ENCODE measurements around the gene ANKMY1. TPM values are rescaled to one million over a fixed set of nuclear protein-coding genes. Genes with fewer than 3 reads are reported as not detected.
A peak's percentile ranks its signal among the peaks of the same experiment; 100 is the strongest.

ANKMY1 gene
- total RNA-seq, 2 experiments from 2014 or later: 25.7 to 26.2 TPM

DNA sequence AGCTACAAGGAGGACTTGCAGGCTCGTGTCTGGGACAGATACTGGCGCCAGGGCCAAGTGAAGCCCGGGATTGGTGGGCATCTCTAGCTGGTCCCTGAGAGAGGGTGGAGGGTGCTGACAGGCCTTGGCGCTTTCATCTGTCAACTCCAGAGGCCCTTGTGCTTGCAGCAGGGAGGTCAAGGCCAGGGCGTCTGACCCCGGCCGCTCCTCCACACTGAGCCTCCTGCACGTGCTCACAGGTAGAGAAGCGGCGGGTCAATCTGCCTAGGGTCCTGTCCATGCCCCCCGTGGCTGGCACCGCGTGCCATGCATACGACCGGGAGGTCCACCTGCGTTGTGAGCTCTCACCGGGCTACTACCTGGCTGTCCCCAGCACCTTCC lies 38.3 kb upstream of the ANKMY1 start:
- peaks cover 81% of the 10 kb centered on the region for H3K36me3 ChIP-seq (ENCODE audit: insufficient read depth, low read length)
- TF ChIP-seq, protein P1, sequence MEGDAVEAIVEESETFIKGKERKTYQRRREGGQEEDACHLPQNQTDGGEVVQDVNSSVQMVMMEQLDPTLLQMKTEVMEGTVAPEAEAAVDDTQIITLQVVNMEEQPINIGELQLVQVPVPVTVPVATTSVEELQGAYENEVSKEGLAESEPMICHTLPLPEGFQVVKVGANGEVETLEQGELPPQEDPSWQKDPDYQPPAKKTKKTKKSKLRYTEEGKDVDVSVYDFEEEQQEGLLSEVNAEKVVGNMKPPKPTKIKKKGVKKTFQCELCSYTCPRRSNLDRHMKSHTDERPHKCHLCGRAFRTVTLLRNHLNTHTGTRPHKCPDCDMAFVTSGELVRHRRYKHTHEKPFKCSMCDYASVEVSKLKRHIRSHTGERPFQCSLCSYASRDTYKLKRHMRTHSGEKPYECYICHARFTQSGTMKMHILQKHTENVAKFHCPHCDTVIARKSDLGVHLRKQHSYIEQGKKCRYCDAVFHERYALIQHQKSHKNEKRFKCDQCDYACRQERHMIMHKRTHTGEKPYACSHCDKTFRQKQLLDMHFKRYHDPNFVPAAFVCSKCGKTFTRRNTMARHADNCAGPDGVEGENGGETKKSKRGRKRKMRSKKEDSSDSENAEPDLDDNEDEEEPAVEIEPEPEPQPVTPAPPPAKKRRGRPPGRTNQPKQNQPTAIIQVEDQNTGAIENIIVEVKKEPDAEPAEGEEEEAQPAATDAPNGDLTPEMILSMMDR (IDR thresholded peaks at IDR 0.05): no peak
- no peak for ATAC-seq (ENCODE audit: poor library complexity)

DNA sequence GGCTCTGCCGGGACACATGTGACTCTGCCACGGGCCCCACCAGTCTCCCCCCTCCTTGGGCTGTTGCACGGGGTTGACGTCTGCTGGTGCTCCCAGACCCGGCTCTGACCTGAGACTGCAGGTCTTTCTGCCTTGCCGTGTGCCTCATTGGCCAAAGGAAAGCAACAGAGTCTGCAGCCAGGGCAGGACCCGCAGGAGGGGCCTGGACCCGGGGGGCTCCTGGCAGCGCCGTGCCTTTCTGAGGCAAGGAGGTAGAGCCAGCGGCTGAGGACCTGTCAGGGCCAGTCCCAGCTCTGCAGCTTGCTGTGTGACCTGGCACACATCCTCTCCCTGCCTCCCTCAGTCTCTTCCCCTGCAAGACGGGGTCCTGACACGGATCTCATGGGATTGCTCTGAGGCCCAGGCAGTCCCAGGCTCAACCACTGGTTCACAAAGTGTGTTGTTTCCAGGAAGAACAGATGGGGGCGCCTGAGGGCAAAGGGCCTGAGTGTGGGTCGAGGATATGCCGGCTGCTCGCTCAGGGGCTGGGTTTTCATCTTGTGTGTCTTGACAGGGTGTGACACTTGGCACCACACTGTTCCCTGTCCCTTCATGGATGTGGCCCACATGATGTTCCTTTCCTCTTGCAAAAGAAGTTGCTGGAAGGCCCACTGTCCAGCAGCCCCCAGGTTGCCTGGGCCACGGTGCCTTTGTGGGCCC lies 37.7 kb upstream of the ANKMY1 start:
- Mint-ChIP-seq H3K27ac (no peak overlapping the region), H3K27me3 (no peaks in the 10 kb centered on the region), H3K36me3 (ENCODE audit: low read depth) (peaks cover 32% of the 10 kb centered on the region), H3K4me1 (ENCODE audit: low read depth) (no peaks in the 10 kb centered on the region), H3K9me3 (no peaks in the 10 kb centered on the region), H3K4me3 (no peak overlapping the region)
- Histone ChIP-seq H3K9me3 (ENCODE audit: control insufficient read depth in 1 of 2, insufficient read depth in 1 of 2, low read length in 2 of 2) (no peaks in the 10 kb centered on the region), H3K27me3 (ENCODE audit: control insufficient read depth in 1 of 2, insufficient read depth in 2 of 2, low read length in 2 of 2) (no peaks in the 10 kb centered on the region), H3K36me3 (ENCODE audit: insufficient read depth, low read length) (peaks cover 83% of the 10 kb centered on the region), H3K27ac (ENCODE audit: low read depth in 1 of 2, low read length in 2 of 2) (no peak overlapping the region), H3K4me3 (ENCODE audit: low read length) (no peak overlapping the region), H3K4me1 (ENCODE audit: insufficient read depth, low read length) (peaks cover 6% of the 10 kb centered on the region)
- ChIA-PET CTCF (no interaction called here), POLR2A (no interaction called here)
- intact Hi-C loops (cut with DNase I, micrococcal nuclease): no loop called here
- DNase-seq (peak in 8 of 14 experiments; percentile 9 to 59 (median 36)), ATAC-seq (ENCODE audit: poor library complexity) (no peak)
- TF ChIP-seq, protein P1 (IDR thresholded peaks at IDR 0.05): no peak

More for the DNA sequence above, 38.3 kb upstream of the ANKMY1 start:
- no peak overlapping the region for H3K27ac Mint-ChIP-seq
- no peak overlapping the region for H3K4me3 Mint-ChIP-seq
- CTCF ChIA-PET: no interaction called here
- H3K9me3 ChIP-seq (ENCODE audit: control insufficient read depth in 1 of 2, insufficient read depth in 1 of 2, low read length in 2 of 2): no peaks in the 10 kb centered on the region
- no peak overlapping the region for H3K4me3 ChIP-seq (ENCODE audit: low read length)
- POLR2A ChIA-PET: no interaction called here
- peak in 2 of 14 experiments; percentile 5 to 30 for DNase-seq
- H3K4me1 ChIP-seq (ENCODE audit: insufficient read depth, low read length): peaks cover 6% of the 10 kb centered on the region
- intact Hi-C loops (cut with DNase I, micrococcal nuclease): no loop called here
- no peak overlapping the region for H3K27ac ChIP-seq (ENCODE audit: low read depth in 1 of 2, low read length in 2 of 2)
- H3K4me1 Mint-ChIP-seq (ENCODE audit: low read depth): no peaks in the 10 kb centered on the region
- H3K27me3 ChIP-seq (ENCODE audit: control insufficient read depth in 1 of 2, insufficient read depth in 2 of 2, low read length in 2 of 2): no peaks in the 10 kb centered on the region
- H3K27me3 Mint-ChIP-seq: no peaks in the 10 kb centered on the region
- no peaks in the 10 kb centered on the region for H3K9me3 Mint-ChIP-seq
- peaks cover 30% of the 10 kb centered on the region for H3K36me3 Mint-ChIP-seq (ENCODE audit: low read depth)

DNA sequence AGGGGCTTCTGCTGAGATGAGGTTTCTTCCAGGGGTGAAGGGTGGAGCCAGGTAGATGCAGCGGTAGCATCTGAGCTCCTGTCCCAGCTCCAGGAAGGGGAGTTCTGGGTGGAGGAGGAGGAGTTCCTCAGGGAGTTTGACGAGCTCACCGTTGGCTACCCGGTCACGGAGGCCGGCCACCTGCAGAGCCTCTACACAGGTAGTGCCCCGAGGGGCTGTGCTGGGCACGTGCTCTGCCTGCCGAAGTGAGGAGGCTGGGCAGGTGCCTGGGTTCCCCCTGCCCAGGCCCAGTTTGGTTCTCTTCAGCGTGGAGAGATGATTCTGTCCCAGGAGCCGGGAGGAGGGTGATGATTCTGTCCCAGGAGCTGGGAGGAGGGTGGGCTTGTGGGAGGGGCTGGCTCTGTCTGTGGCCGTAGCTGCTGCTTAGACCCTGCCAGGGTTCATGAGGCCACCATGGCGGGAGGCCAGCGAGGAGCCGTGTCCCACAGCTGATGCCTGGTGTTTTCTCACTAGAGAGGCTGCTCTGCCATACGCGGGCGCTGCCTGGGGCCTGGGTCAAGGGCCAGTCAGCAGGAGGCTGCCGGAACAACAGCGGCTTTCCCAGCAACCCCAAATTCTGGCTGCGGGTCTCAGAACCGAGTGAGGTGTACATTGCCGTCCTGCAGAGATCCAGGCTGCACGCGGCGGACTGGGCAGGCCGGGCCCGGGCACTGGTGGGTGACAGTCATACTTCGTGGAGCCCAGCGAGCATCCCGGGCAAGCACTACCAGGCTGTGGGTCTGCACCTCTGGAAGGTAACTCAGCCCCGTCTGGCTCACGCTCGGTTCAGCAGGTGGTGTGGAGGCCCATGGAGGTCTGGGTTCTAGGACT lies 37.0 kb upstream of the ANKMY1 start:
- intact Hi-C loops (cut with DNase I, micrococcal nuclease): no loop called here
- ATAC-seq (ENCODE audit: poor library complexity): no peak
- ChIA-PET POLR2A (no interaction called here), CTCF (no interaction called here)
- Mint-ChIP-seq H3K9me3 (no peaks in the 10 kb centered on the region), H3K27me3 (no peaks in the 10 kb centered on the region), H3K36me3 (ENCODE audit: low read depth) (peaks cover 27% of the 10 kb centered on the region), H3K4me3 (no peak overlapping the region), H3K27ac (no peak overlapping the region), H3K4me1 (ENCODE audit: low read depth) (no peaks in the 10 kb centered on the region)
- Histone ChIP-seq H3K27ac (ENCODE audit: low read depth in 1 of 2, low read length in 2 of 2) (no peak overlapping the region), H3K27me3 (ENCODE audit: control insufficient read depth in 1 of 2, insufficient read depth in 2 of 2, low read length in 2 of 2) (no peaks in the 10 kb centered on the region), H3K4me3 (ENCODE audit: low read length) (no peak overlapping the region), H3K36me3 (ENCODE audit: insufficient read depth, low read length) (peaks cover 87% of the 10 kb centered on the region), H3K9me3 (ENCODE audit: control insufficient read depth in 1 of 2, insufficient read depth in 1 of 2, low read length in 2 of 2) (no peaks in the 10 kb centered on the region), H3K4me1 (ENCODE audit: insufficient read depth, low read length) (peaks cover 6% of the 10 kb centered on the region)
- TF ChIP-seq, protein P1 (IDR thresholded peaks at IDR 0.05): no peak
- DNase-seq: peak in 1 of 14 experiments; percentile 30
